ENCODE measurements around the gene TESMIN.

Gene TESMIN

GRCh38 chr11:68673306-68673945, 77.9 kb downstream of the TESMIN start:
- no peaks in the 10 kb centered on the region for H3K36me3 Mint-ChIP-seq (ENCODE audit: low read depth)
- no peak overlapping the region for H3K27ac Mint-ChIP-seq
- H3K9me3 Mint-ChIP-seq, result no peaks in the 10 kb centered on the region
- H3K4me1 Mint-ChIP-seq (ENCODE audit: low read depth), result no peaks in the 10 kb centered on the region
- no peaks in the 10 kb centered on the region for H3K27me3 Mint-ChIP-seq (ENCODE audit: low read depth)
- H3K4me3 Mint-ChIP-seq, result no peak overlapping the region

GRCh38 chr11:68670208-68670992, 80.9 kb downstream of the TESMIN start:
- no peaks in the 10 kb centered on the region for H3K36me3 Mint-ChIP-seq (ENCODE audit: low read depth)
- H3K9me3 Mint-ChIP-seq, result no peaks in the 10 kb centered on the region
- H3K4me3 Mint-ChIP-seq, result no peak overlapping the region
- no peaks in the 10 kb centered on the region for H3K4me1 Mint-ChIP-seq (ENCODE audit: low read depth)
- H3K27me3 Mint-ChIP-seq (ENCODE audit: low read depth), result no peaks in the 10 kb centered on the region
- H3K27ac Mint-ChIP-seq, result no peak overlapping the region

GRCh38 chr11:68669301-68670090, 81.8 kb downstream of the TESMIN start:
- H3K36me3 Mint-ChIP-seq (ENCODE audit: low read depth), result no peaks in the 10 kb centered on the region
- H3K9me3 Mint-ChIP-seq, result no peaks in the 10 kb centered on the region
- no peaks in the 10 kb centered on the region for H3K27me3 Mint-ChIP-seq (ENCODE audit: low read depth)
- no peaks in the 10 kb centered on the region for H3K4me1 Mint-ChIP-seq (ENCODE audit: low read depth)
- H3K27ac Mint-ChIP-seq, result no peak overlapping the region
- no peak overlapping the region for H3K4me3 Mint-ChIP-seq

- Mint-ChIP-seq H3K4me3 (no peak overlapping the region), H3K27me3 (ENCODE audit: low read depth) (no peaks in the 10 kb centered on the region), H3K4me1 (ENCODE audit: low read depth) (no peaks in the 10 kb centered on the region), H3K36me3 (ENCODE audit: low read depth) (no peaks in the 10 kb centered on the region), H3K27ac (no peak overlapping the region), H3K9me3 (no peaks in the 10 kb centered on the region)
Measured at GRCh38 chr11:68667511-68668500, 83.5 kb downstream of the TESMIN start.

GRCh38 chr11:68666849-68667248, 84.5 kb downstream of the TESMIN start:
- no peaks in the 10 kb centered on the region for H3K27me3 Mint-ChIP-seq (ENCODE audit: low read depth)

GRCh38 chr11:68665436-68665835, 85.9 kb downstream of the TESMIN start:
- no peaks in the 10 kb centered on the region for H3K27me3 Mint-ChIP-seq (ENCODE audit: low read depth)
- H3K36me3 Mint-ChIP-seq (ENCODE audit: low read depth), result no peaks in the 10 kb centered on the region
- H3K27ac Mint-ChIP-seq, result no peak overlapping the region
- no peak overlapping the region for H3K4me3 Mint-ChIP-seq
- no peaks in the 10 kb centered on the region for H3K9me3 Mint-ChIP-seq
- H3K4me1 Mint-ChIP-seq (ENCODE audit: low read depth), result no peaks in the 10 kb centered on the region

More at GRCh38 chr11:68666849-68667248, 84.5 kb downstream of the TESMIN start:
- Mint-ChIP-seq H3K4me1 (ENCODE audit: low read depth) (no peaks in the 10 kb centered on the region), H3K9me3 (no peaks in the 10 kb centered on the region), H3K27ac (no peak overlapping the region), H3K36me3 (ENCODE audit: low read depth) (no peaks in the 10 kb centered on the region), H3K4me3 (no peak overlapping the region)

- Mint-ChIP-seq H3K27ac (no peak overlapping the region), H3K27me3 (ENCODE audit: low read depth) (no peaks in the 10 kb centered on the region), H3K36me3 (ENCODE audit: low read depth) (no peaks in the 10 kb centered on the region), H3K4me3 (no peak overlapping the region), H3K4me1 (ENCODE audit: low read depth) (no peaks in the 10 kb centered on the region), H3K9me3 (no peaks in the 10 kb centered on the region)
Measured at GRCh38 chr11:68664906-68665305, 86.4 kb downstream of the TESMIN start.

GRCh38 chr11:68664141-68664540, 87.2 kb downstream of the TESMIN start:
- no peaks in the 10 kb centered on the region for H3K27me3 Mint-ChIP-seq (ENCODE audit: low read depth)
- no peaks in the 10 kb centered on the region for H3K36me3 Mint-ChIP-seq (ENCODE audit: low read depth)
- no peak overlapping the region for H3K27ac Mint-ChIP-seq
- no peaks in the 10 kb centered on the region for H3K9me3 Mint-ChIP-seq
- H3K4me1 Mint-ChIP-seq (ENCODE audit: low read depth), result no peaks in the 10 kb centered on the region
- H3K4me3 Mint-ChIP-seq, result no peak overlapping the region

- H3K27ac Mint-ChIP-seq, result no peak overlapping the region
- H3K27me3 Mint-ChIP-seq (ENCODE audit: low read depth), result no peaks in the 10 kb centered on the region
- no peaks in the 10 kb centered on the region for H3K9me3 Mint-ChIP-seq
- no peaks in the 10 kb centered on the region for H3K4me1 Mint-ChIP-seq (ENCODE audit: low read depth)
- no peaks in the 10 kb centered on the region for H3K36me3 Mint-ChIP-seq (ENCODE audit: low read depth)
- H3K4me3 Mint-ChIP-seq, result no peak overlapping the region
Measured at GRCh38 chr11:68663482-68664010, 87.8 kb downstream of the TESMIN start.

- H3K4me1 Mint-ChIP-seq (ENCODE audit: low read depth), result no peaks in the 10 kb centered on the region
- H3K27ac Mint-ChIP-seq, result no peak overlapping the region
- H3K36me3 Mint-ChIP-seq (ENCODE audit: low read depth), result no peaks in the 10 kb centered on the region
- H3K9me3 Mint-ChIP-seq, result no peaks in the 10 kb centered on the region
- H3K4me3 Mint-ChIP-seq, result no peak overlapping the region
- H3K27me3 Mint-ChIP-seq (ENCODE audit: low read depth), result no peaks in the 10 kb centered on the region
Measured at GRCh38 chr11:68661697-68662603, 89.4 kb downstream of the TESMIN start.

- Mint-ChIP-seq H3K27me3 (ENCODE audit: low read depth) (no peaks in the 10 kb centered on the region), H3K9me3 (no peaks in the 10 kb centered on the region), H3K4me3 (no peak overlapping the region), H3K27ac (no peak overlapping the region), H3K36me3 (ENCODE audit: low read depth) (no peaks in the 10 kb centered on the region), H3K4me1 (ENCODE audit: low read depth) (no peaks in the 10 kb centered on the region)
Measured at GRCh38 chr11:68661014-68661413, 90.3 kb downstream of the TESMIN start.

GRCh38 chr11:68660066-68660810, 91.1 kb downstream of the TESMIN start:
- Mint-ChIP-seq H3K4me3 (no peak overlapping the region), H3K4me1 (ENCODE audit: low read depth) (no peaks in the 10 kb centered on the region), H3K27me3 (ENCODE audit: low read depth) (no peaks in the 10 kb centered on the region), H3K9me3 (no peaks in the 10 kb centered on the region), H3K27ac (no peak overlapping the region), H3K36me3 (ENCODE audit: low read depth) (no peaks in the 10 kb centered on the region)

All from T-helper 1 cell treated with Interleukin-12 subunit alpha and Interleukin-12 subunit beta and Interleukin-4 antibody, amounts not matched to agents 30 μg/mL and 1 μg/mL, for 36 hours (primary cell).